Measurements from ENCODE around the gene PRRG3.

DNA sequence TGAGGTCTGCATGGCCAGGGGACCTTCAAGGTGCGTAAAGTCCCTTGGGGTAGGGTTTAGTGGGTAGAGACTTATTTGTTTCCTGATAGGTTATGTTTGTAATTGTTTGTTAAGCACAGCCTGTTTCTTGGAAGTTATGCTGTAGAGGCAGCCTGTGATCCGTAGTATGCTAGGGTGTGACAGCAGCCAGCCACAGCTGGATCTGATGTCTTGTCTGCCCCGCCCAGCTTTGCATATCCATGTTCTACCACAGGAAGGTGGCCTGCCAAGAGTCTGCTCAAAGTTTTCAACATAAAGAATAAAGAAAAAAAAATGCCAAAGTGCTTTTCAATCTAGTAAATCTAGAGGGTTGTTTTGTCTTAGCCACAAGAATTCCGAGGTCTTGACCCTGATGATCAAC is 19.1 kb upstream of the PRRG3 start:
- TF ChIP-seq POLR2A (IDR thresholded peaks at IDR 0.05; ENCODE audit: low read depth, low read length) (no peak), MAFK (IDR thresholded peaks at IDR 0.05; ENCODE audit: low read depth, low read length) (no peak), CHD1 (IDR thresholded peaks at IDR 0.05; ENCODE audit: low read depth, low read length) (no peak), MAZ (IDR thresholded peaks at IDR 0.05; ENCODE audit: borderline replicate concordance, low read depth, low read length) (no peak)
- TF ChIP-seq, protein P1, sequence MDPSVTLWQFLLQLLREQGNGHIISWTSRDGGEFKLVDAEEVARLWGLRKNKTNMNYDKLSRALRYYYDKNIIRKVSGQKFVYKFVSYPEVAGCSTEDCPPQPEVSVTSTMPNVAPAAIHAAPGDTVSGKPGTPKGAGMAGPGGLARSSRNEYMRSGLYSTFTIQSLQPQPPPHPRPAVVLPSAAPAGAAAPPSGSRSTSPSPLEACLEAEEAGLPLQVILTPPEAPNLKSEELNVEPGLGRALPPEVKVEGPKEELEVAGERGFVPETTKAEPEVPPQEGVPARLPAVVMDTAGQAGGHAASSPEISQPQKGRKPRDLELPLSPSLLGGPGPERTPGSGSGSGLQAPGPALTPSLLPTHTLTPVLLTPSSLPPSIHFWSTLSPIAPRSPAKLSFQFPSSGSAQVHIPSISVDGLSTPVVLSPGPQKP (IDR thresholded peaks at IDR 0.05; ENCODE audit: borderline replicate concordance, low read depth, low read length), result no peak
- TF ChIP-seq, protein P2, sequence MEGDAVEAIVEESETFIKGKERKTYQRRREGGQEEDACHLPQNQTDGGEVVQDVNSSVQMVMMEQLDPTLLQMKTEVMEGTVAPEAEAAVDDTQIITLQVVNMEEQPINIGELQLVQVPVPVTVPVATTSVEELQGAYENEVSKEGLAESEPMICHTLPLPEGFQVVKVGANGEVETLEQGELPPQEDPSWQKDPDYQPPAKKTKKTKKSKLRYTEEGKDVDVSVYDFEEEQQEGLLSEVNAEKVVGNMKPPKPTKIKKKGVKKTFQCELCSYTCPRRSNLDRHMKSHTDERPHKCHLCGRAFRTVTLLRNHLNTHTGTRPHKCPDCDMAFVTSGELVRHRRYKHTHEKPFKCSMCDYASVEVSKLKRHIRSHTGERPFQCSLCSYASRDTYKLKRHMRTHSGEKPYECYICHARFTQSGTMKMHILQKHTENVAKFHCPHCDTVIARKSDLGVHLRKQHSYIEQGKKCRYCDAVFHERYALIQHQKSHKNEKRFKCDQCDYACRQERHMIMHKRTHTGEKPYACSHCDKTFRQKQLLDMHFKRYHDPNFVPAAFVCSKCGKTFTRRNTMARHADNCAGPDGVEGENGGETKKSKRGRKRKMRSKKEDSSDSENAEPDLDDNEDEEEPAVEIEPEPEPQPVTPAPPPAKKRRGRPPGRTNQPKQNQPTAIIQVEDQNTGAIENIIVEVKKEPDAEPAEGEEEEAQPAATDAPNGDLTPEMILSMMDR (conservative IDR thresholded peaks at IDR 0.05; ENCODE audit: low read depth, low read length), result no peak
